Mesenchymal stem cell (in vitro differentiated cells and primary cell): Measurements from ENCODE around the gene LRTM2.
A peak's percentile ranks its signal among the peaks of the same experiment; 100 is the strongest.

Experiments used
- DNase-seq: peaks from one replicate; pipeline ENCODE4 v3.0.0-alpha.2; 2013
- H2AFZ ChIP-seq: one replicate; pipeline ENCODE4 v1.6.1; 2013; ENCODE audit warnings: low read depth, mild to moderate bottlenecking, control low read depth, inconsistent platforms, low read length, moderate library complexity
- H2AK5ac ChIP-seq: 2 replicates; pipeline ENCODE4 v1.6.1; 2013; ENCODE audit warnings: low read length, moderate library complexity, mild to moderate bottlenecking, inconsistent platforms; ENCODE audit not compliant: severe bottlenecking
- H2BK120ac ChIP-seq: one replicate; pipeline ENCODE4 v1.6.1; 2013; ENCODE audit warnings: low read depth, mild to moderate bottlenecking, inconsistent platforms, low read length, moderate library complexity
- H2BK12ac ChIP-seq, 2 experiments: one replicate each; pipeline ENCODE4 v1.6.1; 2013; ENCODE audit warnings: inconsistent platforms in 2 of 2, low read length in 2 of 2, mild to moderate bottlenecking in 2 of 2, moderate library complexity in 2 of 2, control low read depth in 1 of 2
- H2BK15ac ChIP-seq: one replicate; pipeline ENCODE4 v1.6.1; 2013; ENCODE audit warnings: mild to moderate bottlenecking, low read depth, inconsistent platforms; ENCODE audit not compliant: poor library complexity, severe bottlenecking
- H2BK5ac ChIP-seq: 2 replicates; pipeline ENCODE4 v1.6.1; 2013; ENCODE audit warnings: low read depth, mild to moderate bottlenecking, low read length, control low read depth, inconsistent platforms; ENCODE audit not compliant: poor library complexity, severe bottlenecking
- H3K14ac ChIP-seq, 2 experiments: one replicate each; pipeline ENCODE4 v1.6.1; 2013; ENCODE audit warnings: inconsistent platforms in 2 of 2, low read length in 2 of 2, control low read depth in 1 of 2, mild to moderate bottlenecking in 1 of 2, moderate library complexity in 1 of 2
- H3K18ac ChIP-seq, 2 experiments: one replicate each; pipeline ENCODE4 v1.6.1; 2013; ENCODE audit warnings: inconsistent platforms in 2 of 2, low read length in 2 of 2, control low read depth in 1 of 2, low read depth in 1 of 2, mild to moderate bottlenecking in 1 of 2
- H3K23ac ChIP-seq, 2 experiments: one replicate each; pipeline ENCODE4 v1.6.1; 2013; ENCODE audit warnings: inconsistent platforms in 2 of 2, low read length in 2 of 2, mild to moderate bottlenecking in 2 of 2, moderate library complexity in 2 of 2, control low read depth in 1 of 2
- H3K27ac ChIP-seq: 2 replicates; pipeline ENCODE4 v1.5.1; 2013; ENCODE audit warnings: mild to moderate bottlenecking, moderate library complexity, low read length, control low read depth, inconsistent platforms; ENCODE audit not compliant: poor library complexity, severe bottlenecking
- H3K27me3 ChIP-seq, 2 experiments: 2 replicates each; pipeline versions ENCODE4 v1.6.1 to v1.7.0; 2013; ENCODE audit warnings: low read length in 2 of 2, mild to moderate bottlenecking in 2 of 2, moderate library complexity in 2 of 2, control low read depth in 1 of 2, inconsistent platforms in 1 of 2; ENCODE audit not compliant: control insufficient read depth in 1 of 2, insufficient read depth in 1 of 2
- H3K36me3 ChIP-seq, 2 experiments: 2 replicates each; pipeline versions ENCODE4 v1.6.1 to v1.7.0; 2013; ENCODE audit warnings: low read length in 2 of 2, control low read depth in 1 of 2, inconsistent platforms in 1 of 2, low read depth in 1 of 2, mild to moderate bottlenecking in 1 of 2; ENCODE audit not compliant: insufficient read depth in 2 of 2, control insufficient read depth in 1 of 2
- H3K4ac ChIP-seq, 2 experiments: one replicate each; pipeline ENCODE4 v1.6.1; 2013; ENCODE audit warnings: inconsistent platforms in 2 of 2, low read length in 2 of 2, mild to moderate bottlenecking in 2 of 2, moderate library complexity in 2 of 2, control low read depth in 1 of 2, low read depth in 1 of 2
- H3K4me1 ChIP-seq: 2 replicates; pipeline ENCODE4 v1.6.1; 2013; ENCODE audit warnings: low read depth, low read length, control low read depth; ENCODE audit not compliant: control insufficient read depth, insufficient read depth
- H3K4me2 ChIP-seq: 2 replicates; pipeline ENCODE4 v1.6.1; 2013; ENCODE audit warnings: low read length, mild to moderate bottlenecking, inconsistent platforms; ENCODE audit not compliant: poor library complexity, severe bottlenecking
- H3K4me3 ChIP-seq, 2 experiments: 2 replicates each; pipeline versions ENCODE4 v1.5.1 to v1.7.0; 2013; ENCODE audit warnings: low read length in 2 of 2, mild to moderate bottlenecking in 2 of 2, control low read depth in 1 of 2, low read depth in 1 of 2; ENCODE audit not compliant: insufficient read depth in 1 of 2
- H3K79me1 ChIP-seq: replicated peaks from 2 replicates; pipeline ENCODE4 v1.6.1; 2013; ENCODE audit warnings: mild to moderate bottlenecking, control low read depth, low read length, inconsistent platforms; ENCODE audit not compliant: poor library complexity, severe bottlenecking
- H3K9ac ChIP-seq: 2 replicates; pipeline ENCODE4 v1.7.0; 2013; ENCODE audit warnings: mild to moderate bottlenecking, low read length, moderate library complexity
- H3K9me3 ChIP-seq: 2 replicates; pipeline ENCODE4 v1.7.0; 2013; ENCODE audit warnings: mild to moderate bottlenecking, low read length; ENCODE audit not compliant: control insufficient read depth
- H4K8ac ChIP-seq: one replicate; pipeline ENCODE4 v1.6.1; 2013; ENCODE audit warnings: inconsistent platforms, mild to moderate bottlenecking, low read length, moderate library complexity
- H4K91ac ChIP-seq: one replicate; pipeline ENCODE4 v1.6.1; 2013; ENCODE audit warnings: mild to moderate bottlenecking, low read length, inconsistent platforms
- WGBS: methylation state at CpG from one replicate; pipeline ENCODE4 v1.1.7; 2013; ENCODE audit warnings: mixed read lengths; 5-methylcytosine and 5-hydroxymethylcytosine counted together

LRTM2 gene

GRCh38 chr12:1836854-1837421 lies 16.6 kb downstream of the LRTM2 start:
- peaks cover 36% of the 10 kb centered on the region for H3K4me1 ChIP-seq
- peak overlapping the region in 1 of 2 experiments; percentile 66 for H3K14ac ChIP-seq
- WGBS = 88% methylated on average over 22 of the region's 22 CpGs
- DNase-seq = no peak
- no peaks in the 10 kb centered on the region for H3K79me1 ChIP-seq
- H3K36me3 ChIP-seq = no peaks in the 10 kb centered on the region
- H2BK12ac ChIP-seq = peak overlapping the region; percentile 49 to 92
- H3K4me2 ChIP-seq = no peak overlapping the region
- peak overlapping the region; percentile 46 for H4K8ac ChIP-seq
- H3K27ac ChIP-seq = no peak overlapping the region
- no peak overlapping the region for H2AK5ac ChIP-seq
- H3K4ac ChIP-seq = peak overlapping the region in 1 of 2 experiments; percentile 15
- peaks cover 19 to 77% of the 10 kb centered on the region in 2 experiments for H3K27me3 ChIP-seq
- H2BK120ac ChIP-seq = peak overlapping the region; percentile 9
- H4K91ac ChIP-seq = peak overlapping the region; percentile 22
- no peak overlapping the region for H2BK5ac ChIP-seq
- no peak overlapping the region for H3K23ac ChIP-seq
- H2AFZ ChIP-seq = no peak overlapping the region
- peak overlapping the region; percentile 92 for H2BK15ac ChIP-seq
- no peak overlapping the region for H3K9ac ChIP-seq
- peak overlapping the region; percentile 79 for H3K18ac ChIP-seq
- H3K9me3 ChIP-seq = no peaks in the 10 kb centered on the region
- H3K4me3 ChIP-seq = no peak overlapping the region

- 39% methylated on average over 11 of the region's 12 CpGs for WGBS
- peak; percentile 80 for DNase-seq
- Histone ChIP-seq H3K9ac (no peak overlapping the region), H4K91ac (peak overlapping the region; percentile 97), H3K4ac (peak overlapping the region in 1 of 2 experiments; percentile 67), H3K36me3 (no peaks in the 10 kb centered on the region), H3K27me3 (peaks cover 18 to 75% of the 10 kb centered on the region in 2 experiments), H4K8ac (peak overlapping the region; percentile 29), H3K27ac (peak overlapping the region; percentile 6), H2BK120ac (peak overlapping the region; percentile 9), H2BK15ac (no peak overlapping the region), H3K23ac (no peak overlapping the region), H3K79me1 (no peaks in the 10 kb centered on the region), H2BK12ac (peak overlapping the region in 1 of 2 experiments; percentile 65), H3K9me3 (no peaks in the 10 kb centered on the region), H2BK5ac (no peak overlapping the region), H3K4me3 (no peak overlapping the region), H3K14ac (peak overlapping the region in 1 of 2 experiments; percentile 91), H3K4me2 (no peak overlapping the region), H3K4me1 (peaks cover 36% of the 10 kb centered on the region), H3K18ac (peak overlapping the region; percentile 68 to 95), H2AFZ (no peak overlapping the region), H2AK5ac (no peak overlapping the region)
These were observed 17.3 kb downstream of the LRTM2 start for GRCh38 chr12:1837541-1838204.

- H3K14ac ChIP-seq = peak overlapping the region in 1 of 2 experiments; percentile 91
- no peak overlapping the region for H3K23ac ChIP-seq
- peaks cover 36% of the 10 kb centered on the region for H3K4me1 ChIP-seq
- H3K4me3 ChIP-seq = no peak overlapping the region
- peak overlapping the region; percentile 65 to 86 for H2BK12ac ChIP-seq
- H2BK5ac ChIP-seq = no peak overlapping the region
- no peak for DNase-seq
- H3K4ac ChIP-seq = peak overlapping the region in 1 of 2 experiments; percentile 83
- peak overlapping the region; percentile 29 for H4K8ac ChIP-seq
- H2BK120ac ChIP-seq = peak overlapping the region; percentile 12
- H3K27me3 ChIP-seq = peaks cover 18 to 75% of the 10 kb centered on the region in 2 experiments
- H3K36me3 ChIP-seq = no peaks in the 10 kb centered on the region
- no peak overlapping the region for H2AK5ac ChIP-seq
- H3K4me2 ChIP-seq = no peak overlapping the region
- WGBS = 83% methylated on average over 24 of the region's 26 CpGs
- H2AFZ ChIP-seq = peak overlapping the region; percentile 1
- H4K91ac ChIP-seq = peak overlapping the region; percentile 97
- H3K79me1 ChIP-seq = no peaks in the 10 kb centered on the region
- H3K18ac ChIP-seq = peak overlapping the region; percentile 68 to 95
- H2BK15ac ChIP-seq = peak overlapping the region; percentile 86
- no peak overlapping the region for H3K9ac ChIP-seq
- no peaks in the 10 kb centered on the region for H3K9me3 ChIP-seq
- no peak overlapping the region for H3K27ac ChIP-seq
These were observed 18.0 kb downstream of the LRTM2 start for GRCh38 chr12:1838205-1838993.

DNA sequence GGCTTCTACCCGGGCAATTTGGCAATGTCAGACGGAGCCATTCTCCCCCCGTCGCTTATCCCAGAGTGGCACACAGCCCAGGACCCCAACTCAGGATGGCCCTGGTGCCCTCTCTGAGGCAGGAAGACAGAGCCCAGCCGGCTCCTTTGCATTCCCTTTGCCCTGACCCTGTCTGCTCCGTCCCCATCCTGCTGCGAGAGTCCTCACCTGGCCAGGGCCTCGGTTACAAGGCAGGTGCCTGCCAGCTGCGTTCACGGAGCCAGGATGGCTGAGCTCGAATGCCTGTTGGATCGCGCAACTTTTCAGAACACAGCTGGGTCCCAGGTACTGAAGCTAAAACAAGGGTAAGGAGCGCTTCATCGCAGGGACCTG lies 18.6 kb downstream of the LRTM2 start:
- no peak overlapping the region for H2AK5ac ChIP-seq
- no peaks in the 10 kb centered on the region for H3K79me1 ChIP-seq
- no peaks in the 10 kb centered on the region for H3K36me3 ChIP-seq
- H4K91ac ChIP-seq = peak overlapping the region; percentile 86
- H3K4ac ChIP-seq = peak overlapping the region; percentile 1 to 83
- peaks cover 18 to 75% of the 10 kb centered on the region in 2 experiments for H3K27me3 ChIP-seq
- H3K14ac ChIP-seq = no peak overlapping the region
- H3K9me3 ChIP-seq = no peaks in the 10 kb centered on the region
- no peak for DNase-seq
- H3K18ac ChIP-seq = peak overlapping the region; percentile 58 to 70
- no peak overlapping the region for H3K4me3 ChIP-seq
- 93% methylated on average over 15 of the region's 15 CpGs for WGBS
- H3K23ac ChIP-seq = no peak overlapping the region
- H4K8ac ChIP-seq = peak overlapping the region; percentile 57
- H3K9ac ChIP-seq = no peak overlapping the region
- H2BK12ac ChIP-seq = peak overlapping the region; percentile 17 to 55
- peak overlapping the region; percentile 86 for H2BK15ac ChIP-seq
- no peak overlapping the region for H2BK120ac ChIP-seq
- H3K4me1 ChIP-seq = peaks cover 36% of the 10 kb centered on the region
- no peak overlapping the region for H2AFZ ChIP-seq
- H3K4me2 ChIP-seq = no peak overlapping the region
- no peak overlapping the region for H2BK5ac ChIP-seq
- H3K27ac ChIP-seq = no peak overlapping the region
